Suprapubic skin (tissue), 4 donors: ENCODE data around the gene DEK. TPM values are rescaled to one million over a fixed set of nuclear protein-coding genes. Genes with fewer than 3 reads are reported as not detected.

Experiments
- DNase-seq, 2 donors: peaks; one replicate each; pipeline ENCODE4 v3.0.0-alpha.2; 2019; ENCODE audit warnings: low spot score in 2 of 2
- H3K27ac ChIP-seq: fragments of 200-600 bp; sonication (generic); one replicate; pipeline ENCODE4 v1.5.1; 2019
- H3K27me3 ChIP-seq: fragments of 200-600 bp; sonication (generic); one replicate; pipeline ENCODE4 v1.5.1; 2019
- H3K36me3 ChIP-seq: fragments of 200-600 bp; sonication (generic); one replicate; pipeline ENCODE4 v1.5.1; 2019
- H3K4me1 ChIP-seq: fragments of 200-600 bp; sonication (generic); one replicate; pipeline ENCODE4 v1.5.1; 2019
- H3K4me3 ChIP-seq: fragments of 200-600 bp; sonication (generic); one replicate; pipeline ENCODE4 v1.5.1; 2019; ENCODE audit warnings: mild to moderate bottlenecking
- H3K9me3 ChIP-seq: fragments of 200-600 bp; sonication (generic); one replicate; pipeline ENCODE4 v1.5.1; 2019
- CTCF ChIP-seq, 2 donors: fragments of 200-600 bp in 1 of 2; fragments of 450-650 bp in 1 of 2; sonication (generic) in 1 of 2; IDR thresholded peaks; one replicate each; pipeline ENCODE4 v1.5.1; 2016 to 2019; ENCODE audit warnings: antibody characterized with exemption in 2 of 2, mild to moderate bottlenecking in 1 of 2, moderate library complexity in 1 of 2
- EP300 ChIP-seq: sonication (generic); formaldehyde crosslinking; IDR thresholded peaks from one replicate; pipeline ENCODE4 v1.6.1; 2017; ENCODE audit warnings: antibody characterized with exemption
- POLR2A ChIP-seq, 2 donors: fragments of 450-650 bp; IDR thresholded peaks; one replicate each; pipeline ENCODE4 v1.6.1; 2017; ENCODE audit warnings: antibody characterized with exemption in 2 of 2, mild to moderate bottlenecking in 2 of 2, moderate library complexity in 2 of 2
- POLR2AphosphoS5 ChIP-seq, 3 donors: sonication (generic); formaldehyde crosslinking; IDR thresholded peaks; one replicate each; pipeline ENCODE4 v1.6.1; 2017; ENCODE audit warnings: antibody characterized with exemption in 3 of 3
- WGBS: methylation state at CpG from one replicate; pipeline ENCODE4 v1.1.5; 2018; 5-methylcytosine and 5-hydroxymethylcytosine counted together
- total RNA-seq, 4 donors: library from RNA; depleted of rRNA; stranded (reverse); fragments of >200 nt; gene quantifications; one replicate each; pipeline ENCODE4 v1.1.0, GENCODE V29; 2016

DEK gene
- total RNA-seq, 4 donors from 2014 or later, result 57.6 to 90.3 (median 64.4) TPM

GRCh38 chr6:18260448-18261106 lies 3.8 kb downstream of the DEK start:
- 34% methylated on average over 4 of the region's 4 CpGs for WGBS
- H3K4me3 ChIP-seq, result no peak overlapping the region

GRCh38 chr6:18259675-18260447 lies 4.5 kb downstream of the DEK start:
- 83% methylated on average over 4 of the region's 4 CpGs for WGBS
- DNase-seq, result no peak
- Histone ChIP-seq H3K27me3 (no peaks in the 10 kb centered on the region), H3K4me3 (no peak overlapping the region), H3K27ac (no peak overlapping the region), H3K36me3 (peaks cover 30% of the 10 kb centered on the region), H3K9me3 (no peaks in the 10 kb centered on the region), H3K4me1 (peaks cover 43% of the 10 kb centered on the region)
- TF ChIP-seq POLR2A (IDR thresholded peaks at IDR 0.05) (no peak), CTCF (IDR thresholded peaks at IDR 0.05) (no peak), POLR2AphosphoS5 (IDR thresholded peaks at IDR 0.05) (no peak), EP300 (no peak)

More at GRCh38 chr6:18260448-18261106, 3.8 kb downstream of the DEK start:
- peaks cover 50% of the 10 kb centered on the region for H3K4me1 ChIP-seq
- no peak overlapping the region for H3K27ac ChIP-seq
- TF ChIP-seq POLR2AphosphoS5 (IDR thresholded peaks at IDR 0.05) (no peak), EP300 (no peak), CTCF (IDR thresholded peaks at IDR 0.05) (no peak), POLR2A (IDR thresholded peaks at IDR 0.05) (no peak)
- H3K36me3 ChIP-seq, result peaks cover 23% of the 10 kb centered on the region
- no peak for DNase-seq
- no peaks in the 10 kb centered on the region for H3K9me3 ChIP-seq
- H3K27me3 ChIP-seq, result no peaks in the 10 kb centered on the region

DNA sequence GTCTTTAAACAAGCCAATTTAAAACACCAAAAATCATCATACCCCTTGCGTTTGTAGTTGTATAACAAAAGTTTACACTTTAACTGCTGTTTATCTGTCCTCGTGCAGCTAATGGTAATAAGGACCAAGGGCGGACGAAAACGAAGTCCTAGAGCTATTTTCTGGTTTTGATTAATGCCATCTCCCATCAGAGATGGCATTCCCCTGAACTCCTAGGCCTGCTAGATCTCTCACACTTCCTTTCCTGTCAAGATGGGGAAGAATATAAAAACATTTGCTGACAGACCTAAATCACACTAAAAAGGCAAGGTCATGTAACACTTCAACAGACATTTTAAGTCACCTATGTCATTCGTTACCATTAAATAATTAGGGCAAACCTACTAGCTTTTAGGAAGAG lies 9.5 kb downstream of the DEK start:
- no peak overlapping the region for H3K27ac ChIP-seq
- peaks cover 9% of the 10 kb centered on the region for H3K4me1 ChIP-seq
- H3K9me3 ChIP-seq, result no peaks in the 10 kb centered on the region
- no peak overlapping the region for H3K4me3 ChIP-seq
- no peak for TF ChIP-seq EP300
- no peaks in the 10 kb centered on the region for H3K27me3 ChIP-seq
- H3K36me3 ChIP-seq, result peaks cover 38% of the 10 kb centered on the region
- no peak for DNase-seq
- 85% methylated on average over 6 of the region's 6 CpGs for WGBS

GRCh38 chr6:18253635-18254034 lies 10.7 kb downstream of the DEK start:
- Histone ChIP-seq H3K27me3 (no peaks in the 10 kb centered on the region), H3K36me3 (peaks cover 40% of the 10 kb centered on the region), H3K27ac (no peak overlapping the region), H3K4me3 (no peak overlapping the region), H3K4me1 (peaks cover 4% of the 10 kb centered on the region), H3K9me3 (no peaks in the 10 kb centered on the region)
- TF ChIP-seq POLR2A (IDR thresholded peaks at IDR 0.05), result no peak
- no peak for TF ChIP-seq CTCF (IDR thresholded peaks at IDR 0.05)
- no peak for DNase-seq
- 92% methylated on average over 5 of the region's 5 CpGs for WGBS

DNA sequence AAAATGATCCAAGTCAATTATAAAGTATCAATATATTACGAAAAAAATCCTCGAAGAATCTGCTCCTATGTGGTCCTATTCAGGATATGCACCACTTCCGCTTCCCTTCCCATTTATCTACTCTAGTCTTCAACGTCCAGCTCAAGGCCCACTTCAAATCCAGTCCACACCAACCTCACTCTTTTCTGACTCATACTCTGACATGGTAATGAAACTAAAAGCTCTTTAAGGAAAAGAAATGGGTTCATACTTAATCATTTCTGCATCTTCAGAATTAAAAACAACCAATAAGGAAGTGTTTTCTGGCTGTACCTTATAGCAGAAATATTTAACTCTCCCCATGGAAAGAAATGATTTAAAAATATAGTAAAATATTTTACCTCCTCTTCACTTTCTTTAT lies 15.1 kb downstream of the DEK start:
- Histone ChIP-seq H3K27ac (no peak overlapping the region), H3K9me3 (no peaks in the 10 kb centered on the region), H3K4me3 (no peak overlapping the region), H3K27me3 (no peaks in the 10 kb centered on the region), H3K36me3 (peaks cover 34% of the 10 kb centered on the region), H3K4me1 (no peaks in the 10 kb centered on the region)
- TF ChIP-seq CTCF (IDR thresholded peaks at IDR 0.05) (no peak), POLR2AphosphoS5 (IDR thresholded peaks at IDR 0.05) (no peak), EP300 (no peak), POLR2A (IDR thresholded peaks at IDR 0.05) (no peak)
- DNase-seq, result no peak
- WGBS, result 95% methylated on average over 4 of the region's 4 CpGs
